OCI-LY3 (cell line): ENCODE results near the gene TLDC2.

ENCODE experiments used
- H2AFZ ChIP-seq: fragments of 200-600, 300-600 bp; shearing (Covaris generic); 2 replicates; pipeline ENCODE4 v1.6.0; 2014; ENCODE audit warnings: antibody characterized with exemption, low read depth, low read length
- H3K27ac ChIP-seq: fragments of 200-600, 300-600 bp; sonication (generic); 2 replicates; pipeline ENCODE4 v1.5.1; 2014; ENCODE audit warnings: mild to moderate bottlenecking, low read length, moderate library complexity, mixed read lengths
- H3K27me3 ChIP-seq: fragments of 200-600, 300-600 bp; sonication (generic); 2 replicates; pipeline ENCODE4 v1.6.1; 2014; ENCODE audit warnings: low read depth, low read length, mixed read lengths
- H3K36me3 ChIP-seq: fragments of 200-600, 300-600 bp; sonication (generic); replicated peaks from 2 replicates; pipeline ENCODE3; 2014; ENCODE audit warnings: low read depth, low read length, mixed read lengths
- H3K4me1 ChIP-seq: fragments of 300-600, 200-600 bp; sonication (generic); 2 replicates; pipeline ENCODE4 v1.6.1; 2014; ENCODE audit warnings: low read length, mixed read lengths
- H3K4me2 ChIP-seq: fragments of 200-600, 300-600 bp; sonication (generic); 2 replicates; pipeline ENCODE4 v1.6.1; 2014; ENCODE audit warnings: low read length, mixed read lengths
- H3K4me3 ChIP-seq: fragments of 300-600, 200-600 bp; sonication (generic); 2 replicates; pipeline ENCODE4 v1.5.1; 2014; ENCODE audit warnings: antibody characterized with exemption, mild to moderate bottlenecking, low read length, moderate library complexity
- H3K79me2 ChIP-seq: fragments of 300-600, 200-600 bp; shearing (Covaris generic); 2 replicates; pipeline ENCODE4 v1.6.1; 2014; ENCODE audit warnings: mild to moderate bottlenecking, low read length, mixed read lengths
- H3K9ac ChIP-seq: fragments of 300-600, 200-600 bp; shearing (Covaris generic); 2 replicates; pipeline ENCODE4 v1.6.0; 2014; ENCODE audit warnings: mild to moderate bottlenecking, low read length, moderate library complexity
- H3K9me3 ChIP-seq: fragments of 200-600, 300-600 bp; shearing (Covaris generic); 2 replicates; pipeline ENCODE4 v1.6.1; 2014; ENCODE audit warnings: low read length, mixed read lengths; ENCODE audit not compliant: insufficient read depth
- H4K20me1 ChIP-seq: fragments of 200-600, 300-600 bp; sonication (generic); 2 replicates; pipeline ENCODE4 v1.6.1; 2016; ENCODE audit warnings: low read length, mixed read lengths; ENCODE audit not compliant: insufficient read depth
- CTCF ChIP-seq: fragments of 200-600, 300-600 bp; sonication (generic); IDR thresholded peaks from 2 replicates; pipeline ENCODE4 v1.5.1; 2014; ENCODE audit warnings: antibody characterized with exemption, low read length, low read depth
- EZH2phosphoT487 ChIP-seq: fragments of 200-600 bp; shearing (Covaris generic); IDR thresholded peaks from 2 replicates; pipeline ENCODE4 v1.6.1; 2018; ENCODE audit warnings: antibody characterized with exemption, mixed run types, low read depth

The TLDC2 gene

GRCh38 chr20:36866681-36867495 lies 9.1 kb upstream of the TLDC2 start:
- Histone ChIP-seq H3K9ac (peak overlapping the region; percentile 6; the same call in 1 of the 2 replicates), H3K27me3 (no peaks in the 10 kb centered on the region), H3K4me2 (peak overlapping the region; percentile 68), H3K36me3 (no peaks in the 10 kb centered on the region), H3K4me1 (peaks cover 30% of the 10 kb centered on the region), H3K9me3 (no peaks in the 10 kb centered on the region), H2AFZ (no peak overlapping the region), H4K20me1 (no peaks in the 10 kb centered on the region), H3K4me3 (peak overlapping the region; percentile 19; the same call in 1 of the 2 replicates), H3K27ac (0 out of 2 replicates have a peak overlapping the region, but pooled peaks have one; percentile 7), H3K79me2 (peaks cover 9% of the 10 kb centered on the region; the same call in 1 of the 2 replicates)
- no peak for TF ChIP-seq CTCF
- no peak for TF ChIP-seq EZH2phosphoT487

GRCh38 chr20:36871640-36872570 lies 4.0 kb upstream of the TLDC2 start:
- Histone ChIP-seq H3K4me3 (no peak overlapping the region), H3K4me1 (peaks cover 6% of the 10 kb centered on the region), H3K27me3 (no peaks in the 10 kb centered on the region), H3K79me2 (no peaks in the 10 kb centered on the region), H2AFZ (no peak overlapping the region), H4K20me1 (no peaks in the 10 kb centered on the region), H3K4me2 (no peak overlapping the region), H3K36me3 (no peaks in the 10 kb centered on the region), H3K9ac (no peak overlapping the region), H3K9me3 (no peaks in the 10 kb centered on the region), H3K27ac (no peak overlapping the region)
- TF ChIP-seq CTCF (no peak), EZH2phosphoT487 (no peak)

GRCh38 chr20:36872852-36873251 lies 3.1 kb upstream of the TLDC2 start:
- H3K4me1 ChIP-seq = no peaks in the 10 kb centered on the region; the same call in 1 of the 2 replicates
- no peak overlapping the region for H2AFZ ChIP-seq
- H3K4me3 ChIP-seq = no peak overlapping the region
- H3K4me2 ChIP-seq = no peak overlapping the region
- H3K27ac ChIP-seq = no peak overlapping the region
- no peaks in the 10 kb centered on the region for H3K79me2 ChIP-seq
- H4K20me1 ChIP-seq = no peaks in the 10 kb centered on the region
- H3K9me3 ChIP-seq = no peaks in the 10 kb centered on the region
- H3K36me3 ChIP-seq = no peaks in the 10 kb centered on the region
- no peak overlapping the region for H3K9ac ChIP-seq
- TF ChIP-seq EZH2phosphoT487 = no peak
- TF ChIP-seq CTCF = no peak
- H3K27me3 ChIP-seq = no peaks in the 10 kb centered on the region
